GM12875 (cell line): ENCODE measurements around the gene YEATS4.

Source experiments
- H3K4me3 ChIP-seq: one replicate; pipeline ENCODE4 v1.5.1; 2011; ENCODE audit warnings: low read depth, low read length, control low read depth
- CTCF ChIP-seq: IDR thresholded peaks from 2 replicates; pipeline ENCODE4 v1.5.1; 2011; ENCODE audit warnings: low read depth, mild to moderate bottlenecking, control low read depth, inconsistent platforms, low read length, moderate library complexity, borderline replicate concordance; ENCODE audit not compliant: insufficient read depth

YEATS4 gene

GRCh38 chr12:69421548-69421947, 62.0 kb downstream of the YEATS4 start:
- no peak for TF ChIP-seq CTCF
- no peak overlapping the region for H3K4me3 ChIP-seq

GRCh38 chr12:69423037-69423905, 63.7 kb downstream of the YEATS4 start:
- TF ChIP-seq CTCF = no peak
- no peak overlapping the region for H3K4me3 ChIP-seq

GRCh38 chr12:69425417-69425816, 65.9 kb downstream of the YEATS4 start:
- no peak for TF ChIP-seq CTCF
- no peak overlapping the region for H3K4me3 ChIP-seq

GRCh38 chr12:69428351-69429073, 69.0 kb downstream of the YEATS4 start:
- TF ChIP-seq CTCF = no peak

GRCh38 chr12:69430942-69431590, 71.5 kb downstream of the YEATS4 start:
- no peak for TF ChIP-seq CTCF
- H3K4me3 ChIP-seq = no peak overlapping the region

More at GRCh38 chr12:69428351-69429073, 69.0 kb downstream of the YEATS4 start:
- no peak overlapping the region for H3K4me3 ChIP-seq

- no peak overlapping the region for H3K4me3 ChIP-seq
- TF ChIP-seq CTCF = no peak
Observed at GRCh38 chr12:69431591-69432222, 72.2 kb downstream of the YEATS4 start.
